ENCODE results near the gene DHRS13. TPM values are rescaled to one million over a fixed set of nuclear protein-coding genes. Genes with fewer than 3 reads are reported as not detected.
"Not testable (repeated sequence)": the region's sequence is repeated elsewhere in the genome, so short reads cannot be mapped to it uniquely, and the experiment has no call there.

Gene DHRS13
- total RNA-seq, 1 donor: 12.0 TPM

DNA sequence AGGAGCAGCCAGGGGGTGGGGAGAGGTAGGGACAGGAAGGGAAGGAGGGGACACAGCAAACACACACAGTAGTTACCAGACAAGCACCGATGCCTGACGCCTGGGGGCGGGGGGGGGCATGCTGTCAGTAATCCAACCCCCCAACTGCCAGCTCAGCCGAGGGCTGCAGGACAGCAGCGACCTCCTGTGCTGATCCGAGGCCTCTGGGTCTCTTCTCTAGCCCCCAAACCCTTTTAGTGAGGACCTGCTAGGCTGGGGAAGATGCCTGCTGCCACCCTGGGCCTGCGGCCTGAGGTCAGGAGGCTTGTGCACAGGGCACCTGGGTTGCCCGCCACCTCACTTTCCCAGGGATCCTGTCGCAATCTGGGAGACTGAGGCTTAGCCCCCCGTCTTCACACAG is 16.9 kb downstream of the DHRS13 start:
- peaks cover 16% of the 10 kb centered on the region for H3K4me1 ChIP-seq (ENCODE audit: insufficient read depth, low read length)

GRCh38 chr17:28885363-28885762 is 17.5 kb downstream of the DHRS13 start:
- Histone ChIP-seq H3K27me3 (ENCODE audit: insufficient read depth, low read length) (no peaks in the 10 kb centered on the region), H3K9me3 (ENCODE audit: low read depth, low read length) (no peaks in the 10 kb centered on the region), H3K4me1 (ENCODE audit: insufficient read depth, low read length) (peaks cover 12% of the 10 kb centered on the region), H3K4me3 (ENCODE audit: low read length) (no peak overlapping the region)

More for the DNA sequence above, 16.9 kb downstream of the DHRS13 start:
- Histone ChIP-seq H3K4me3 (ENCODE audit: low read length) (no peak overlapping the region), H3K9me3 (ENCODE audit: low read depth, low read length) (no peaks in the 10 kb centered on the region), H3K27me3 (ENCODE audit: insufficient read depth, low read length) (no peaks in the 10 kb centered on the region)

DNA sequence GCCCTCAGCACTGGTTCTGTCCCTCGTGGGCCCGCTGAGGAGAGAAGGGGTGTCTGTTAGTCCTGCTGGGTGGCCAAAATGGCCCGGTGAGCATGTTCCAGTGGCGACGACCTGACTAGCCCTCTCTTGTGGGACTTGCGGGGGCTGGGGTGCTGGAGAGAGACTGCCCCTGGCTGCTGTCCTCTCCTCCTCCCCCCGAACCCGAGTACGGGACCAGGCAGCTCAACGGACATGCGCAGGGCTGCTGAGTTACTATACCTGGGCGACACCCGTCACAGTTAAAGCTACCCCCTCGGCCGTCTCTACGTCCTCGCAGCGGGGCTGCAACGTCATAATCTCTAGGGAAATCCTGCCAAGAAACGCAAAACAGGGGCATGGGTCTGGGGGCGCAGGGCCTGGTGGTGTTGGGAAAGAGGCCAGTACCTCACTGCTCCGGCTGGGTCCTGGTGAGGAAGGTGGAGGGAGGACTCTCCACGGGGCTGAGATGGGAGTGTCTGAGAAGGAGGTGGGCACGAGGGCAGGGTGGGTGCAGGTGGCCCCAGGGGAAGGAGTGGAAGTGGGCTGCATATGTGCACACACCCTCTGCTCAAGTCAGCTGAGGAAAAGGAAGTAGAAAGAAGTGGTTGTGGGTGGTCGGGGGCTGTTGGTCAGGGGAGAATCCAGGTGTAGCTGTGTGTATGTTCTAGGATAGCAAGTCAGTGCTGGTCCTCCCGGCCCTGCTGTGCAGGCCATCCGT is 18.7 kb downstream of the DHRS13 start:
- no peaks in the 10 kb centered on the region for H3K27me3 ChIP-seq (ENCODE audit: insufficient read depth, low read length)
- H3K4me1 ChIP-seq (ENCODE audit: insufficient read depth, low read length): no peaks in the 10 kb centered on the region
- H3K9me3 ChIP-seq (ENCODE audit: low read depth, low read length): no peaks in the 10 kb centered on the region
- no peak overlapping the region for H3K4me3 ChIP-seq (ENCODE audit: low read length)

DNA sequence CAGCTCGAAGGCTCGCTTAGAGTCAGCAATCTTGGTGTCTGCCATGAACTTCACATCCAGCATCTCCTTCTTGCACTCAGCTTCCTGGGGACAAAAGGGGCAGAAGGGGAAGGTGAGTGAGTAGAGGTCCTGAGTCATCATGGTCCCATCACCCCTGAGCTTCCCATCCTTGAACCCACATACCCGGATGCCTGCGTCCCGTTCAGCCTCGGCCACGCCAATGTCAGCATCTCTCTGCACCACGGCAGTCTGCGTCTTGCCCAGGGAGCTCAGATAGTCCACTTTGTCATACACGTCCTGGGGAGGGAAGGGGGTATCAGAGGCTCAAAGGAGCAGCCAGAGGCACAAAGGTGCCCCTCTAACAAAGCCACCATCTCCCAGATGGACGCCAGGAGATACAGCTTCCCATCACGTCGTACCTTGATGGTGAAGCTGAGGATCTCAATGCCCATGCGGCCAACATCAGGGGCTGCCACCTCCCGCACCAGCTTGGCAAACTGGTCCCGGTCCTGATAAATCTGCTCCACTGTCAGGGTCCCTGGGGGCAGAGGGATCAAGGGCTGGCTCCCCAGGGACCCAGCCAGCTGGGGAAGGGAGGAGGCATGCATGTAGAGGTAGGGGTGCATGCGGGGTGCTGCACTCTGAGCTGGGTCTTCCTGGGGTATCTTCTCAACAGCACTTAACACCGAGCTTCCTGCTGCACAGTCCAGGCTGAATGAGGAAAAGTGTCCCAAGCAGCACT is 20.6 kb downstream of the DHRS13 start:
- Histone ChIP-seq H3K27me3 (ENCODE audit: insufficient read depth, low read length) (no peaks in the 10 kb centered on the region), H3K9me3 (ENCODE audit: low read depth, low read length) (no peaks in the 10 kb centered on the region), H3K4me1 (ENCODE audit: insufficient read depth, low read length) (no peaks in the 10 kb centered on the region), H3K4me3 (ENCODE audit: low read length) (no peak overlapping the region)

GRCh38 chr17:28881533-28882056 is 21.3 kb downstream of the DHRS13 start:
- no peaks in the 10 kb centered on the region for H3K27me3 ChIP-seq (ENCODE audit: insufficient read depth, low read length)
- no peaks in the 10 kb centered on the region for H3K9me3 ChIP-seq (ENCODE audit: low read depth, low read length)
- no peaks in the 10 kb centered on the region for H3K4me1 ChIP-seq (ENCODE audit: insufficient read depth, low read length)
- no peak overlapping the region for H3K4me3 ChIP-seq (ENCODE audit: low read length)

DNA sequence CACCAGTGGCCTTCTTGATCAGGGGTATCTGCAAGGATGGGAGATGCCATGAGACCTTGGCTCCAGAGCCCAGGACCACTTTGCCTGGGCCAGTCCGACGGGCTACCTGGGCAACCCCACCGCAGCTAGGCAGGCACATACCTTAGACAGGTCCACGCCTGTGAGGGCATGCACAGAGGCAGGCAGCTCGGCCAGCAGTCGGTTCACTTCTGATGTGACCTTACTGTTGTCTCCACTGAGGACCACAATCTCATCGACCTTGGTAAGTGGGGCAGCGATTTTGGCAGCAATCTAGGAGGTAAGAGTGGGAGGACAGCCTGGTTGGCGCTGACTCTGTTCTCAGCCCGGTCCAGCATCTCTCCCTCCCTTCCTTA is 22.3 kb downstream of the DHRS13 start:
- Histone ChIP-seq H3K27me3 (ENCODE audit: insufficient read depth, low read length) (no peaks in the 10 kb centered on the region), H3K4me3 (ENCODE audit: low read length) (no peak overlapping the region), H3K9me3 (ENCODE audit: low read depth, low read length) (no peaks in the 10 kb centered on the region), H3K4me1 (ENCODE audit: insufficient read depth, low read length) (no peaks in the 10 kb centered on the region)

DNA sequence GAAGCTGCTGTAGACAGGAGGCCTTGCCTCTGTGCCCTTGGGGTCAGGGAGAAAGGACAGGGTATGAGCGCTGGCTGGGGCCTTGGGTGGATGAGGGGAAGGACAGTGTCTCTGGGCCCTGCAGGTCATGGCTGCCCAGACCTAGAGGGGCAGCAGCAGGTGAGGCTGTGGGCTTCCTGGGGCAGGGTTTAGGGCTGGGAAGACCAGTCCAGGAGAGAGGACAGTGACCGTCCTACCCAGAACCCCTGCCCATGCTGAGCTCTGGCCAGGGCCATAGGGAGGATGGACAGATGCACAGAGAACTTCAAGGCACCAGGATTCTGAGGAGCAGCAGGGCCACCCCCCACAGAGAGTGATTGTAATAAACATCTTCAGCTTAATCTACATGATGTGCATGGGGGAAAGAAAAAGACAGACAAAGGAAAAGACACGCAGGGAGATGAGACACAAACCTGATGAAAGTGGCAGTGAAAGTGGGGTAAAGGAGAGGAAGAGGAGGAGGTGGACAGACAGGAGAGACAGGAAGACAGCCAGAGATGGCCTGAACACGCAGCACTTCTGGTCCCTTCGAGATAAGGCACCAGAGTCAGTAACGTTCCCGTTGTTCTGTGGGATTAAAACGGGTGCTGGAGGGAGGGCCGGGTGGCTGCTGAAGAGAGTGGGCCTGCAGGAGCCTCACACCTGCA is 22.9 kb downstream of the DHRS13 start:
- Histone ChIP-seq H3K9me3 (ENCODE audit: low read depth, low read length) (no peaks in the 10 kb centered on the region), H3K4me3 (ENCODE audit: low read length) (no peak overlapping the region), H3K27me3 (ENCODE audit: insufficient read depth, low read length) (no peaks in the 10 kb centered on the region), H3K4me1 (ENCODE audit: insufficient read depth, low read length) (no peaks in the 10 kb centered on the region)

- Histone ChIP-seq H3K27me3 (ENCODE audit: insufficient read depth, low read length) (no peaks in the 10 kb centered on the region), H3K4me1 (ENCODE audit: insufficient read depth, low read length) (no peaks in the 10 kb centered on the region), H3K4me3 (ENCODE audit: low read length) (no peak overlapping the region), H3K9me3 (ENCODE audit: low read depth, low read length) (no peaks in the 10 kb centered on the region)
These were observed 23.9 kb downstream of the DHRS13 start for GRCh38 chr17:28878981-28879380.

DNA sequence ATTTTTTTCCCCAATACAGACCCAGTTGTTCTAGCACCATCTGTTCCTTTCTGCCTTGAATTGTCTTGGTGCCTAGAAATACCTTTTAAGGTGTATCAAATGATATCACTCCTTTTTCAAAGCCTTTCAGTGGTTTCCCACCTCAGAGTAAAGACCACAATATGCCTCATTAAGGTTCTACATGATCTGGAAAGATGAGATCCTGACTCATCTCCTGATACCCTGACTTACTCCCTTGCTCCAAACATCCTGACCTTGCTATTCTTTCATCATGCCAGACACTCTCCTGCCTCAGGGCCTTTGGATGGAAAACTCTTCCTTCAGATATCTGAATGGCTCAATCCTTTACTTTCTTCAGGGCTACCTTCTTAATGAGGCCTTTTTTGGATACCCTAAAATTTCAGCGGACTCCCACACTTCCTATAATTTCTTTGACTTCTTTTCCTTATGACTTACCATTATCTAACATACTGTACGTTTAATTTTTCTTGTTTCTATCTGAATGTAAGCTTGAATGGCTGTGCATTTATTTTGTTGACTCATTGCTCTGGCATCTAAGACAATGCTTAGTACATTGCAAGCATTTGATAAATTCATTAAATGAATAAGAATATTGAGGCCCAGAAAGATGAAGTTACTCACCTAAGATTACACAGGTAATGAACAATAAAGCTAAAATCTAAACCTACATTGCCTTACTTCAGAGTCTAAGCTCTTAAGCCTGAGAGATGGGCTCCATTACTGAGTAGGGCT is 24.5 kb downstream of the DHRS13 start:
- Histone ChIP-seq H3K4me1 (ENCODE audit: insufficient read depth, low read length) (no peaks in the 10 kb centered on the region), H3K27me3 (ENCODE audit: insufficient read depth, low read length) (no peaks in the 10 kb centered on the region), H3K9me3 (ENCODE audit: low read depth, low read length) (no peaks in the 10 kb centered on the region), H3K4me3 (ENCODE audit: low read length) (no peak overlapping the region)

GRCh38 chr17:28877150-28877711 is 25.6 kb downstream of the DHRS13 start:
- H3K27me3 ChIP-seq (ENCODE audit: insufficient read depth, low read length); H3K9me3 ChIP-seq (ENCODE audit: low read depth, low read length): not testable (repeated sequence)

GRCh38 chr17:28875848-28876550 is 26.9 kb downstream of the DHRS13 start:
- Histone ChIP-seq H3K4me3 (ENCODE audit: low read length) (no peak overlapping the region), H3K27me3 (ENCODE audit: insufficient read depth, low read length) (no peaks in the 10 kb centered on the region), H3K9me3 (ENCODE audit: low read depth, low read length) (no peaks in the 10 kb centered on the region), H3K4me1 (ENCODE audit: insufficient read depth, low read length) (peaks cover 9% of the 10 kb centered on the region)

More at GRCh38 chr17:28877150-28877711, 25.6 kb downstream of the DHRS13 start:
- H3K4me3 ChIP-seq (ENCODE audit: low read length); H3K4me1 ChIP-seq (ENCODE audit: insufficient read depth, low read length): not testable (repeated sequence)

GRCh38 chr17:28874750-28875149 is 28.1 kb downstream of the DHRS13 start:
- Histone ChIP-seq H3K27me3 (ENCODE audit: insufficient read depth, low read length) (no peaks in the 10 kb centered on the region), H3K9me3 (ENCODE audit: low read depth, low read length) (no peaks in the 10 kb centered on the region), H3K4me3 (ENCODE audit: low read length) (no peak overlapping the region), H3K4me1 (ENCODE audit: insufficient read depth, low read length) (peaks cover 13% of the 10 kb centered on the region)

GRCh38 chr17:28873839-28874238 is 29.0 kb downstream of the DHRS13 start:
- H3K9me3 ChIP-seq (ENCODE audit: low read depth, low read length): no peaks in the 10 kb centered on the region
- H3K27me3 ChIP-seq (ENCODE audit: insufficient read depth, low read length): no peaks in the 10 kb centered on the region
- no peak overlapping the region for H3K4me3 ChIP-seq (ENCODE audit: low read length)
- peaks cover 13% of the 10 kb centered on the region for H3K4me1 ChIP-seq (ENCODE audit: insufficient read depth, low read length)

DNA sequence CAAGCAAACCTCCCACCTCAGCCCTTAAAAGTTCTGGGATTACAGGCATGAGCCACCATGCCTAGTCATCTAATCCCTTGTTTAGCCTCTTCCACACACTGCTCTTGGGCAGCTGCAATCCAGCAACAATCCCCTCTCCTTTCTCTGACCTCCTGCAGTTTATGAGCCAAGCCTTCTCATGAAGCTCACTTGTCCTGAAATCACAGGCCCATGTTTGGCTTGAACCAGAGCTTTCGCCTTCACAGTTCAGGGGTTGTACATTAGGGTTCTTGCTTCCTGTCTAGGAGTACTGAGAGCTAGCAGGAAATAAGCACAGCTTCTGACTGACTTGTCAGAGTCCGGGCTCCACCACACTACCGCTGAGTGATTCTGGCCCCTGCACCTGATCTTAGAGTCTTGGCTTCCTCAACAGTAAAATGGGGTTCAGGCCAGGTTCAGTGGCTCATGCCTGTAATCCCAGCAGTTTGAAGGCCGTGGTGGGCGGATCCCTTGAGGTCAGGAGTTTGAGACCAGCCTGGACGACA is 31.8 kb downstream of the DHRS13 start:
- no peaks in the 10 kb centered on the region for H3K27me3 ChIP-seq (ENCODE audit: insufficient read depth, low read length)
- no peak overlapping the region for H3K4me3 ChIP-seq (ENCODE audit: low read length)

More for the DNA sequence above, 31.8 kb downstream of the DHRS13 start:
- H3K4me1 ChIP-seq (ENCODE audit: insufficient read depth, low read length): peaks cover 14% of the 10 kb centered on the region
- H3K9me3 ChIP-seq (ENCODE audit: low read depth, low read length): no peaks in the 10 kb centered on the region
